Endothelial cell of umbilical vein (primary cell): ENCODE measurements around the gene KIFAP3. TPM values are rescaled to one million over a fixed set of nuclear protein-coding genes. Genes with fewer than 3 reads are reported as not detected.

ENCODE experiments used
- BruUV-seq: library from RNA; stranded (reverse); fragments of 400-500 nt; replicated peaks from 2 replicates; lab custom pipeline; 2021; lab: Mats Ljungman, UMichigan
- CTCF ChIA-PET: fragments of 300-600, 350-600 bp; sonication (Branson Sonifier 250); formaldehyde crosslinking; loops from one replicate; lab custom pipeline; 2021; ENCODE audit warnings: antibody characterized with exemption, inconsistent platforms; lab: Charles Lee
- POLR2A ChIA-PET: fragments of 300-600, 350-600 bp; sonication (Branson Sonifier 250); formaldehyde crosslinking; loops from one replicate; lab custom pipeline; 2021; ENCODE audit warnings: antibody characterized with exemption, inconsistent platforms; lab: Charles Lee
- DNase-seq: peaks from one replicate; pipeline ENCODE4 v3.0.0-alpha.2; 2011; ENCODE audit warnings: low read depth, low spot score
- FAIRE-seq: peaks from 2 replicates; lab custom pipeline; 2011; peaks lifted over from hg19 to GRCh38; lab: Jason Lieb, UNC
- H2AFZ ChIP-seq: 2 replicates; pipeline ENCODE4 v1.6.0; 2012; ENCODE audit warnings: low read depth, low read length, control low read depth, inconsistent platforms
- H3K27ac ChIP-seq: 2 replicates; pipeline ENCODE4 v1.5.1; 2011; ENCODE audit warnings: low read depth, mild to moderate bottlenecking, control low read depth, low read length, moderate library complexity; ENCODE audit not compliant: insufficient read depth
- H3K27me3 ChIP-seq, 2 experiments: 2 replicates each; pipeline versions ENCODE4 v1.6.0 to v1.6.1; 2011; ENCODE audit warnings: low read length in 2 of 2, mixed read lengths in 1 of 2; ENCODE audit not compliant: control insufficient read depth in 2 of 2, insufficient read depth in 2 of 2
- H3K36me3 ChIP-seq, 2 experiments: 2 replicates in 1 of 2; 3 replicates in 1 of 2; pipeline ENCODE4 v1.5.1; 2011; ENCODE audit warnings: low read length in 2 of 2, mild to moderate bottlenecking in 1 of 2, moderate library complexity in 1 of 2; ENCODE audit not compliant: control insufficient read depth in 2 of 2, insufficient read depth in 2 of 2; ENCODE audit errors: extremely low read depth in 1 of 2
- H3K4me1 ChIP-seq: 3 replicates; pipeline ENCODE4 v1.5.1; 2011; ENCODE audit warnings: mild to moderate bottlenecking, low read length; ENCODE audit not compliant: control insufficient read depth, insufficient read depth; ENCODE audit errors: extremely low read depth
- H3K4me2 ChIP-seq: 2 replicates; pipeline ENCODE4 v1.6.1; 2011; ENCODE audit warnings: low read length, control low read depth, mixed read lengths; ENCODE audit not compliant: insufficient read depth
- H3K4me3 ChIP-seq, 3 experiments: fragments of 200-600 bp in 1 of 3; sonication (generic), shearing (Covaris generic) in 1 of 3; replicated peaks in 1 of 3; 2 replicates each; pipeline ENCODE4 v1.5.1; 2011 to 2016; ENCODE audit warnings: control low read depth in 3 of 3, low read length in 3 of 3, mild to moderate bottlenecking in 2 of 3, inconsistent platforms in 1 of 3, low read depth in 1 of 3, moderate library complexity in 1 of 3; ENCODE audit not compliant: insufficient read depth in 1 of 3
- H3K79me2 ChIP-seq: 2 replicates; pipeline ENCODE4 v1.6.0; 2012; ENCODE audit warnings: low read length, inconsistent platforms; ENCODE audit not compliant: control insufficient read depth, insufficient read depth
- H3K9ac ChIP-seq: replicated peaks from 2 replicates; pipeline ENCODE3; 2011; ENCODE audit warnings: low read length, control low read depth; ENCODE audit not compliant: insufficient read depth; ENCODE audit errors: extremely low read depth
- H3K9me1 ChIP-seq: replicated peaks from 3 replicates; pipeline ENCODE4 v1.6.0; 2011; ENCODE audit warnings: mild to moderate bottlenecking, low read length; ENCODE audit not compliant: control insufficient read depth, insufficient read depth; ENCODE audit errors: extremely low read depth
- H3K9me3 ChIP-seq: replicated peaks from 2 replicates; pipeline ENCODE4 v1.5.1; 2012; ENCODE audit warnings: low read length, inconsistent platforms; ENCODE audit not compliant: control insufficient read depth, insufficient read depth
- H4K20me1 ChIP-seq: replicated peaks from 2 replicates; pipeline ENCODE3; 2011; ENCODE audit warnings: mild to moderate bottlenecking, low read length; ENCODE audit not compliant: control insufficient read depth, insufficient read depth; ENCODE audit errors: extremely low read depth
- CTCF ChIP-seq, 2 donors: IDR thresholded peaks; 1 replicate in 1 of 2; 2 replicates in 1 of 2; pipeline ENCODE4 v1.5.1; 2011; ENCODE audit warnings: low read length in 2 of 2, mild to moderate bottlenecking in 2 of 2, moderate library complexity in 2 of 2, control low read depth in 1 of 2, inconsistent platforms in 1 of 2, low read depth in 1 of 2; ENCODE audit not compliant: insufficient read depth in 1 of 2; ENCODE audit errors: extremely low read depth in 1 of 2
- EZH2 ChIP-seq: IDR thresholded peaks from 2 replicates; pipeline ENCODE4 v1.6.1; 2012; ENCODE audit warnings: borderline replicate concordance, low read depth, mild to moderate bottlenecking, moderate library complexity, low read length, inconsistent platforms; ENCODE audit not compliant: severe bottlenecking
- FOS ChIP-seq: IDR thresholded peaks from 2 replicates; pipeline ENCODE4 v1.6.1; 2011; ENCODE audit warnings: mild to moderate bottlenecking, low read length, moderate library complexity, borderline replicate concordance; ENCODE audit not compliant: insufficient read depth
- GATA2 ChIP-seq: IDR thresholded peaks from 2 replicates; pipeline ENCODE4 v1.7.0; 2011; ENCODE audit warnings: low read depth, mild to moderate bottlenecking, moderate library complexity, mixed read lengths, low read length; ENCODE audit not compliant: insufficient read length, insufficient read depth
- JUN ChIP-seq: IDR thresholded peaks from 2 replicates; pipeline ENCODE4 v1.6.1; 2011; ENCODE audit warnings: borderline replicate concordance, low read depth; ENCODE audit not compliant: insufficient read length, insufficient read depth
- MAX ChIP-seq: IDR thresholded peaks from 2 replicates; pipeline ENCODE4 v1.6.1; 2011; ENCODE audit not compliant: insufficient read depth, insufficient read length
- MYC ChIP-seq: IDR thresholded peaks from one replicate; pipeline ENCODE4 v1.6.1; 2011; ENCODE audit warnings: mild to moderate bottlenecking, low read depth, low read length
- POLR2A ChIP-seq: IDR thresholded peaks from 2 replicates; pipeline ENCODE4 v1.6.1; 2012; ENCODE audit warnings: low read depth, mild to moderate bottlenecking, control low read depth, low read length
- POLR2AphosphoS5 ChIP-seq: IDR thresholded peaks from 2 replicates; pipeline ENCODE4 v1.6.1; 2012; ENCODE audit warnings: low read depth, mild to moderate bottlenecking, control low read depth, low read length, moderate library complexity; ENCODE audit not compliant: insufficient read depth
- dilution Hi-C: fragments of 300-500 bp; cut with MboI; formaldehyde crosslinking; loops from one replicate; pipeline ENCODE4 v1.15.0; 2019; ENCODE audit warnings: low sequenced_read_pairs; ENCODE audit not compliant: extremely low pct_ligation_motif_present
- intact Hi-C: fragments of 100-400 bp; cut with micrococcal nuclease; formaldehyde crosslinking; loops from one replicate; pipeline ENCODE4 v1.10.0; 2022
- polyA plus RNA-seq, 4 experiments: library from polyadenylated mRNA; depleted of rRNA in 3 of 4; stranded (reverse) in 3 of 4; unstranded in 1 of 4; fragments of >200 nt; gene quantifications; 2 replicates each; pipeline versions ENCODE4 v1.2.1 to v1.2.3, GENCODE V29; 2011 to 2012; ENCODE audit warnings: missing spikeins in 1 of 4
- total RNA-seq: library from RNA; stranded (reverse); gene quantifications from 2 replicates; pipeline ENCODE4 v1.2.3, GENCODE V29; 2021

Gene KIFAP3
- total and polyA plus RNA-seq, 2 donors (not counting 3 experiments of a cell fraction or from before 2014, with no cell fraction given) = 6.4 to 17.5 TPM

GRCh38 chr1:169929210-169929526 lies 145.3 kb downstream of the KIFAP3 start:
- Histone ChIP-seq H2AFZ (no peak overlapping the region), H3K9me3 (no peaks in the 10 kb centered on the region), H3K79me2 (no peaks in the 10 kb centered on the region), H4K20me1 (no peaks in the 10 kb centered on the region), H3K4me3 (no peak overlapping the region), H3K4me2 (no peak overlapping the region), H3K9me1 (peaks cover 2% of the 10 kb centered on the region), H3K36me3 (no peaks in the 10 kb centered on the region), H3K27me3 (no peaks in the 10 kb centered on the region), H3K9ac (no peak overlapping the region), H3K4me1 (peaks cover 1% of the 10 kb centered on the region), H3K27ac (no peak overlapping the region)
- no peak for FAIRE-seq
- CTCF ChIA-PET = interaction anchor here (0.6 to 5.3 kb wide), 16 partner anchors 9 to 1298 kb away, joined by 3 to 37 read pairs (median 4); partner anchors contain the start of gene SCYL3
- no TSS peak for BruUV-seq
- dilution Hi-C loops = no loop called here
- intact Hi-C loops = loop anchor here (1.0 to 10.0 kb wide), 9 partner anchors 145 to 1000 kb away; partner anchors contain the start of genes GORAB and KIFAP3
- TF ChIP-seq POLR2AphosphoS5 (no peak), MYC (no peak), POLR2A (no peak), EZH2 (no peak), JUN (no peak), CTCF (IDR thresholded peaks at IDR 0.05; ENCODE audit: extremely low read depth in 1 of 2, insufficient read depth in 1 of 2, low read depth in 1 of 2, low read length in 2 of 2) (no peak), GATA2 (no peak), MAX (no peak), FOS (no peak)
- POLR2A ChIA-PET = no interaction called here
- no peak for DNase-seq
